DOHH2 (cell line): Measurements from ENCODE around the gene GVQW3.

Source experiments
- EZH2phosphoT487 ChIP-seq: fragments of 200-600 bp; sonication (generic); IDR thresholded peaks from 2 replicates; pipeline ENCODE4 v1.6.1; 2017; ENCODE audit warnings: borderline replicate concordance, mild to moderate bottlenecking, antibody characterized with exemption, low read length, moderate library complexity, mixed read lengths
- TF ChIP-seq, protein P1 (sequence below): fragments of 200-600 bp; sonication (generic); IDR thresholded peaks from one replicate; pipeline ENCODE4 v1.5.1; 2014; ENCODE audit warnings: antibody characterized with exemption, mild to moderate bottlenecking, low read depth, low read length; ENCODE audit not compliant: poor library complexity, severe bottlenecking

DNA sequence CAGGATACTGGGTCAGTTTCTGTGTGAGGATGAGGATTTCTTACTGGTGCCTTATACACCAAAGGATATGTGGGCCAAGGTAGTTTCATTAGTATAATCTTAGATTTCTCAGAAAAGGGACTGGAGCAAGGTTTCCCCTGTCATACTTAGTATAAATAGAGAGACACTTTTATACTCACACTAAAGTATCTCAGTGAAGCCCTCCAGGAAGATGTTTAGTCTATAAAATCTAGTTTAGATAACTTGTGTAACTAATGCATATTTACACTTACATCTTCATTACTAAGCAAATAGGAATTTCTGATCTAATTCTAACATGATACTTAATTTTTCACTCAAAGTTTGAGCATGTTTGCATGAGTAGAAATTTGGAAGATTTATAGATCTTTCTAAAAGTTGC lies 74.8 kb downstream of the GVQW3 start:
- TF ChIP-seq, protein P1, sequence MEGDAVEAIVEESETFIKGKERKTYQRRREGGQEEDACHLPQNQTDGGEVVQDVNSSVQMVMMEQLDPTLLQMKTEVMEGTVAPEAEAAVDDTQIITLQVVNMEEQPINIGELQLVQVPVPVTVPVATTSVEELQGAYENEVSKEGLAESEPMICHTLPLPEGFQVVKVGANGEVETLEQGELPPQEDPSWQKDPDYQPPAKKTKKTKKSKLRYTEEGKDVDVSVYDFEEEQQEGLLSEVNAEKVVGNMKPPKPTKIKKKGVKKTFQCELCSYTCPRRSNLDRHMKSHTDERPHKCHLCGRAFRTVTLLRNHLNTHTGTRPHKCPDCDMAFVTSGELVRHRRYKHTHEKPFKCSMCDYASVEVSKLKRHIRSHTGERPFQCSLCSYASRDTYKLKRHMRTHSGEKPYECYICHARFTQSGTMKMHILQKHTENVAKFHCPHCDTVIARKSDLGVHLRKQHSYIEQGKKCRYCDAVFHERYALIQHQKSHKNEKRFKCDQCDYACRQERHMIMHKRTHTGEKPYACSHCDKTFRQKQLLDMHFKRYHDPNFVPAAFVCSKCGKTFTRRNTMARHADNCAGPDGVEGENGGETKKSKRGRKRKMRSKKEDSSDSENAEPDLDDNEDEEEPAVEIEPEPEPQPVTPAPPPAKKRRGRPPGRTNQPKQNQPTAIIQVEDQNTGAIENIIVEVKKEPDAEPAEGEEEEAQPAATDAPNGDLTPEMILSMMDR: no peak
- TF ChIP-seq EZH2phosphoT487: no peak
